Activated CD4-positive, alpha-beta memory T cell treated with anti-CD3 and anti-CD28 coated beads, Interleukin-2, amount 10 ng/mL, durations not matched to agents 7 days and 5 days (primary cell): ENCODE measurements around the gene NTNG2. TPM values are rescaled to one million over a fixed set of nuclear protein-coding genes. Genes with fewer than 3 reads are reported as not detected.

Experiments
- CTCF ChIA-PET: fragments of 350-600 bp; sonication (Branson Sonifier 250); formaldehyde crosslinking; loops from one replicate; lab custom pipeline; 2021; ENCODE audit warnings: antibody characterized with exemption, inconsistent platforms; lab: Charles Lee
- POLR2A ChIA-PET: fragments of 350-600 bp; sonication (Branson Sonifier 250); formaldehyde crosslinking; loops from one replicate; lab custom pipeline; 2021; ENCODE audit warnings: antibody characterized with exemption; lab: Charles Lee
- DNase-seq: peaks from one replicate; pipeline ENCODE4 v3.0.0-alpha.2; 2020
- H3K27ac Mint-ChIP-seq: one replicate; pipeline ENCODE4 v1.8.0; 2021; ENCODE audit warnings: mild to moderate bottlenecking, mixed read lengths
- H3K27me3 Mint-ChIP-seq: one replicate; pipeline ENCODE4 v1.8.0; 2021; ENCODE audit warnings: mixed read lengths
- H3K36me3 Mint-ChIP-seq: one replicate; pipeline ENCODE4 v1.8.0; 2021; ENCODE audit warnings: low read depth, mixed read lengths
- H3K4me1 Mint-ChIP-seq: one replicate; pipeline ENCODE4 v1.8.0; 2021; ENCODE audit warnings: mixed read lengths
- H3K4me3 Mint-ChIP-seq: one replicate; pipeline ENCODE4 v1.8.0; 2021; ENCODE audit warnings: mild to moderate bottlenecking, mixed read lengths
- H3K9me3 Mint-ChIP-seq: one replicate; pipeline ENCODE4 v1.8.0; 2021; ENCODE audit warnings: mixed read lengths
- total RNA-seq, 2 experiments: library from RNA; stranded (reverse); gene quantifications; one replicate each; pipeline ENCODE4 v1.2.3, GENCODE V29; 2021

NTNG2 gene
- total RNA-seq, 2 experiments from 2014 or later: 5.9 to 7.3 TPM

DNA sequence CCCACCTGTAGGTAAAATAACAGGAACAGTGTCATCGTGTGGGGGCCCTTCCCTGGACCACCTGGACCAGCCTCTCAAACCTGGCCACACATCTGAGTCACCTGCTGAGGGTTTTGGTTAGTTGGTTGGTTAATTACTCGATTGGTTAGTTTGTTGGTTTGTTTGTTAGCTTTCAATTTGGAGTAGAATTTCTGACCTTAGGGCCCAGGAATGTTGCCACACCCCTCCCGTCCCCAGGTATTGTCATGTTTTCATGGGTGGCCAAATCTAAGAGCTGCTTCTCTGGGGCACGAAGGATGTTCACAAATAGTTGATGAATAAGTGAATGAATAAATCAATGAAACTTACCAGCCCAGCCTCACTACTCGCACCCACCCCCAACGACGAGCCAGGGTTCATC lies 21.9 kb downstream of the NTNG2 start:
- no peak overlapping the region for H3K27ac Mint-ChIP-seq
- H3K36me3 Mint-ChIP-seq: no peaks in the 10 kb centered on the region
- ChIA-PET CTCF (interaction anchor here (1.7 kb wide), 1 partner anchor 14 kb away, joined by 5 read pairs; no protein-coding TSS in a partner anchor), POLR2A (no interaction called here)
- H3K4me1 Mint-ChIP-seq: no peaks in the 10 kb centered on the region
- peaks cover 25% of the 10 kb centered on the region for H3K27me3 Mint-ChIP-seq
- DNase-seq: no peak
- no peak overlapping the region for H3K4me3 Mint-ChIP-seq
- H3K9me3 Mint-ChIP-seq: no peaks in the 10 kb centered on the region

GRCh38 chr9:132184124-132184523 lies 22.3 kb downstream of the NTNG2 start:
- no peaks in the 10 kb centered on the region for H3K9me3 Mint-ChIP-seq
- DNase-seq: no peak
- no peaks in the 10 kb centered on the region for H3K4me1 Mint-ChIP-seq
- ChIA-PET POLR2A (no interaction called here), CTCF (interaction anchor here (1.7 kb wide), 1 partner anchor 14 kb away, joined by 5 read pairs; no protein-coding TSS in a partner anchor)
- no peak overlapping the region for H3K4me3 Mint-ChIP-seq
- H3K36me3 Mint-ChIP-seq: no peaks in the 10 kb centered on the region
- H3K27me3 Mint-ChIP-seq: peaks cover 25% of the 10 kb centered on the region
- H3K27ac Mint-ChIP-seq: no peak overlapping the region

- no peaks in the 10 kb centered on the region for H3K4me1 Mint-ChIP-seq
- CTCF ChIA-PET: interaction anchor here (0.6 to 0.7 kb wide), 2 partner anchors 323 to 1326 kb away, joined by 3 to 5 read pairs; no protein-coding TSS in a partner anchor
- no peaks in the 10 kb centered on the region for H3K9me3 Mint-ChIP-seq
- no peak overlapping the region for H3K27ac Mint-ChIP-seq
- no peak overlapping the region for H3K4me3 Mint-ChIP-seq
- peaks cover 25% of the 10 kb centered on the region for H3K27me3 Mint-ChIP-seq
- H3K36me3 Mint-ChIP-seq: no peaks in the 10 kb centered on the region
- DNase-seq: no peak
- POLR2A ChIA-PET: no interaction called here
Observed at GRCh38 chr9:132185073-132186009, 23.5 kb downstream of the NTNG2 start.

- H3K4me1 Mint-ChIP-seq: no peaks in the 10 kb centered on the region
- H3K27ac Mint-ChIP-seq: no peak overlapping the region
- no peak overlapping the region for H3K4me3 Mint-ChIP-seq
- no peaks in the 10 kb centered on the region for H3K9me3 Mint-ChIP-seq
- ChIA-PET CTCF (no interaction called here), POLR2A (no interaction called here)
- H3K36me3 Mint-ChIP-seq: no peaks in the 10 kb centered on the region
- peaks cover 23% of the 10 kb centered on the region for H3K27me3 Mint-ChIP-seq
- no peak for DNase-seq
Observed at GRCh38 chr9:132187121-132187620, 25.3 kb downstream of the NTNG2 start.

DNA sequence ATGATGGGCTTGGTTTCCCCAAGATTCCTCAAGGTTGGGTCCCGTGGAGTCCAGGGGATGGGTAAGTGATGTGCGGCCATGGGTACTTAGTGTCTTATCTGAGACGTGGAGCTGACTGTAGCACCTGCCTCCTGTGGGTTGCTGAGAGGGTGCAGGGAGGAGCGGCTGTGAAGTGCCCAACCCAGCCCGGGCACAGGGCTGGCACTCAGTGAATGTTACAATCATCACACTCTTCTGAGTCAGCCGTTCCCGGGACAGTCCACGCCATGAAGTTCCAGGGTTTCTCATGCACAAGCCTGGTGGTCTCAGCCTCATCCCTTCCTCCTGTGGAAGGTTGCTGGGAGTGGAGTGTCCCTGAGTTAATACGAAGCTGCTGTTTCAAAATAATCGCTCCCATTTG lies 29.1 kb downstream of the NTNG2 start:
- Mint-ChIP-seq H3K36me3 (no peaks in the 10 kb centered on the region), H3K27me3 (peaks cover 12% of the 10 kb centered on the region), H3K4me3 (no peak overlapping the region), H3K4me1 (no peaks in the 10 kb centered on the region), H3K27ac (no peak overlapping the region), H3K9me3 (no peaks in the 10 kb centered on the region)
- ChIA-PET POLR2A (no interaction called here), CTCF (interaction anchor here (1.2 kb wide), 1 partner anchor 45 kb away, joined by 5 read pairs; no protein-coding TSS in a partner anchor)
- no peak for DNase-seq

- POLR2A ChIA-PET: no interaction called here
- no peaks in the 10 kb centered on the region for H3K27me3 Mint-ChIP-seq
- H3K9me3 Mint-ChIP-seq: no peaks in the 10 kb centered on the region
- H3K4me1 Mint-ChIP-seq: no peaks in the 10 kb centered on the region
- H3K36me3 Mint-ChIP-seq: no peaks in the 10 kb centered on the region
- no peak overlapping the region for H3K4me3 Mint-ChIP-seq
- no peak for DNase-seq
- no peak overlapping the region for H3K27ac Mint-ChIP-seq
- CTCF ChIA-PET: interaction anchor here (1.6 kb wide), 1 partner anchor 44 kb away, joined by 4 read pairs; no protein-coding TSS in a partner anchor
Observed at GRCh38 chr9:132192728-132193127, 30.9 kb downstream of the NTNG2 start.

- CTCF ChIA-PET: interaction anchor here (1.6 kb wide), 1 partner anchor 43 kb away, joined by 4 read pairs; no protein-coding TSS in a partner anchor
- DNase-seq: no peak
- Mint-ChIP-seq H3K27ac (no peak overlapping the region), H3K4me3 (no peak overlapping the region), H3K9me3 (no peaks in the 10 kb centered on the region), H3K36me3 (no peaks in the 10 kb centered on the region), H3K4me1 (no peaks in the 10 kb centered on the region), H3K27me3 (no peaks in the 10 kb centered on the region)
- POLR2A ChIA-PET: no interaction called here
Observed at GRCh38 chr9:132193227-132194124, 31.6 kb downstream of the NTNG2 start.

DNA sequence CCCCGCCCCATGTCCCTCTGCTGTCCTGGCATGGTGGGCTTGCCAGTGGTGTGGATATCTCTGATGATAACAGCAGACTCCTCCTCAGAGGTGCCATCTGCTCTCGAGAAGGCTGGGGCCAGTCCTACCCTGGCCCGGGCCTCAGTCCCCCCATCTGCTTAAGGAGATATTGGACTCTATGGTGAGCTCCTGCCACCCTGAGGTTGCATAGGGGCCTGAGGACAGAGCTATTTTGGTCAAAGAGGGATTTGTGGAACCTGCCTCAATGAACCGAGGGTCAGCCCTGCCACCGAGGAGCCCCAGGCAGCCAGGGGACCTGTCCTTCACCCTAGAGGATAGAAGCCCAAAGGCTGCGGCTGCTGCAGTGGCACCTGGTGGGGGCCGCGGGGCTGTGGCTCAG lies 32.6 kb downstream of the NTNG2 start:
- POLR2A ChIA-PET: no interaction called here
- H3K27ac Mint-ChIP-seq: no peak overlapping the region
- CTCF ChIA-PET: no interaction called here

GRCh38 chr9:132197315-132197714 lies 35.5 kb downstream of the NTNG2 start:
- POLR2A ChIA-PET: no interaction called here
- Mint-ChIP-seq H3K36me3 (no peaks in the 10 kb centered on the region), H3K27me3 (no peaks in the 10 kb centered on the region), H3K4me3 (no peak overlapping the region), H3K27ac (no peak overlapping the region), H3K4me1 (no peaks in the 10 kb centered on the region), H3K9me3 (no peaks in the 10 kb centered on the region)
- CTCF ChIA-PET: no interaction called here
- DNase-seq: no peak

More for the DNA sequence above, 32.6 kb downstream of the NTNG2 start:
- DNase-seq: no peak
- H3K27me3 Mint-ChIP-seq: no peaks in the 10 kb centered on the region
- no peak overlapping the region for H3K4me3 Mint-ChIP-seq
- no peaks in the 10 kb centered on the region for H3K36me3 Mint-ChIP-seq
- H3K9me3 Mint-ChIP-seq: no peaks in the 10 kb centered on the region
- no peaks in the 10 kb centered on the region for H3K4me1 Mint-ChIP-seq

DNA sequence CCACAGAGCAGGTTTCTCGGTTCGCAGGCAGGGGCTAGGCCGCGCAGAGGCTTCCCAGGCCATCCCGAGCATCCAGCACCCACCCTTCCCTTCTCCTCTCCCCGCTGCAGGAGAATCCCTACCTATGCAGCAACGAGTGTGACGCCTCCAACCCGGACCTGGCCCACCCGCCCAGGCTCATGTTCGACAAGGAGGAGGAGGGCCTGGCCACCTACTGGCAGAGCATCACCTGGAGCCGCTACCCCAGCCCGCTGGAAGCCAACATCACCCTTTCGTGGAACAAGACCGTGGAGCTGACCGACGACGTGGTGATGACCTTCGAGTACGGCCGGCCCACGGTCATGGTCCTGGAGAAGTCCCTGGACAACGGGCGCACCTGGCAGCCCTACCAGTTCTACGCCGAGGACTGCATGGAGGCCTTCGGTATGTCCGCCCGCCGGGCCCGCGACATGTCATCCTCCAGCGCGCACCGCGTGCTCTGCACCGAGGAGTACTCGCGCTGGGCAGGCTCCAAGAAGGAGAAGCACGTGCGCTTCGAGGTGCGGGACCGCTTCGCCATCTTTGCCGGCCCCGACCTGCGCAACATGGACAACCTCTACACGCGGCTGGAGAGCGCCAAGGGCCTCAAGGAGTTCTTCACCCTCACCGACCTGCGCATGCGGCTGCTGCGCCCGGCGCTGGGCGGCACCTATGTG lies 36.1 kb downstream of the NTNG2 start:
- Mint-ChIP-seq H3K27me3 (peaks cover 2% of the 10 kb centered on the region), H3K27ac (no peak overlapping the region), H3K9me3 (no peaks in the 10 kb centered on the region), H3K4me3 (no peak overlapping the region), H3K4me1 (no peaks in the 10 kb centered on the region), H3K36me3 (no peaks in the 10 kb centered on the region)
- no peak for DNase-seq
- ChIA-PET CTCF (no interaction called here), POLR2A (no interaction called here)

DNA sequence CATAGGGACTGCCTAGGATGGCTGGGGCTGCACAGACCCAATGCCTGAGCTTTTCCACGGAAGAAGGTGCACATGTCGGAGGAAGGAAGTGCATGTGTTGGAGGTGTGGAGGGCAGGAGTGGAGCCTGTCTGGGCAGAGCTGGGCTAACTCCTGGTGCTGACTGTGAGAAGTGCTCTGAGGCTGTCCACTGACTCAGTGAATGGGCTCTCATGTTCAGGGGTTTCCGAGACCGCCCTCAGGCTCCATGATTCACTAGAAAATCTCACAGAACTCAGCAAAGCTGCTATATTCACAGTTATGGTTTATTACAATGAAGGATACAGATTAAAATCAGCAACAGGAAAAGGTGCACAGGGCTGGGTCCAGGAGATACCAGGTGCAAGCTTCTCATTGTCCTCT lies 37.2 kb downstream of the NTNG2 start:
- POLR2A ChIA-PET: no interaction called here
- Mint-ChIP-seq H3K4me3 (no peak overlapping the region), H3K9me3 (no peaks in the 10 kb centered on the region), H3K36me3 (no peaks in the 10 kb centered on the region), H3K4me1 (no peaks in the 10 kb centered on the region), H3K27me3 (peaks cover 2% of the 10 kb centered on the region), H3K27ac (no peak overlapping the region)
- CTCF ChIA-PET: no interaction called here
- DNase-seq: no peak

GRCh38 chr9:132200706-132201105 lies 38.8 kb downstream of the NTNG2 start:
- Mint-ChIP-seq H3K27ac (no peak overlapping the region), H3K4me1 (no peaks in the 10 kb centered on the region), H3K27me3 (peaks cover 9% of the 10 kb centered on the region), H3K9me3 (no peaks in the 10 kb centered on the region), H3K36me3 (no peaks in the 10 kb centered on the region), H3K4me3 (no peak overlapping the region)
- ChIA-PET CTCF (no interaction called here), POLR2A (no interaction called here)
- DNase-seq: no peak
